Activated B cell treated with CpG ODN at 0.5 μM for 24 hours (primary cell): ENCODE data around the gene LSM14B. TPM values are rescaled to one million over a fixed set of nuclear protein-coding genes. Genes with fewer than 3 reads are reported as not detected.
"Not testable (repeated sequence)": the region's sequence is repeated elsewhere in the genome, so short reads cannot be mapped to it uniquely, and the experiment has no call there.

Source experiments
- ATAC-seq: fragments of 200-7000 bp; cut with Tn5 transposase; one replicate; pipeline ENCODE4 v1.10.0; 2021; ENCODE audit warnings: low read depth, mild to moderate bottlenecking, moderate library complexity
- CTCF ChIA-PET: fragments of 350-600 bp; sonication (Branson Sonifier 250); formaldehyde crosslinking; loops from one replicate; lab custom pipeline; 2021; ENCODE audit warnings: antibody characterized with exemption; lab: Charles Lee
- POLR2A ChIA-PET: fragments of 350-600 bp; sonication (Branson Sonifier 250); formaldehyde crosslinking; loops from one replicate; lab custom pipeline; 2021; ENCODE audit warnings: antibody characterized with exemption; lab: Charles Lee
- DNase-seq: peaks from one replicate; pipeline ENCODE4 v3.0.0; 2022
- H3K27ac Mint-ChIP-seq: one replicate; pipeline ENCODE4 v1.8.0; 2020; ENCODE audit warnings: mixed read lengths
- H3K27me3 Mint-ChIP-seq: one replicate; pipeline ENCODE4 v1.8.0; 2021; ENCODE audit warnings: mixed read lengths
- H3K36me3 Mint-ChIP-seq: one replicate; pipeline ENCODE4 v1.8.0; 2021; ENCODE audit warnings: low read depth, mixed read lengths
- H3K4me1 Mint-ChIP-seq: one replicate; pipeline ENCODE4 v1.8.0; 2021; ENCODE audit warnings: mixed read lengths
- H3K4me3 Mint-ChIP-seq: one replicate; pipeline ENCODE4 v1.8.0; 2020; ENCODE audit warnings: mild to moderate bottlenecking, mixed read lengths
- H3K9me3 Mint-ChIP-seq: one replicate; pipeline ENCODE4 v1.8.0; 2020; ENCODE audit warnings: mixed read lengths
- CTCF ChIP-seq: fragments of 200-600 bp; IDR thresholded peaks from one replicate; pipeline ENCODE4 v1.8.0; 2022; ENCODE audit warnings: antibody characterized with exemption, mild to moderate bottlenecking
- intact Hi-C: fragments of 100-400 bp; cut with micrococcal nuclease; formaldehyde crosslinking; loops from one replicate; pipeline ENCODE4 v1.15.1; 2024
- total RNA-seq: library from RNA; stranded (reverse); gene quantifications from 2 replicates; pipeline ENCODE4 v1.2.3, GENCODE V29; 2022

The LSM14B gene
- total RNA-seq, 1 donor from 2014 or later, result 36.4 TPM

GRCh38 chr20:62143957-62144825 is 21.9 kb downstream of the LSM14B start:
- Mint-ChIP-seq H3K4me1 (peaks cover 36% of the 10 kb centered on the region), H3K9me3 (no peaks in the 10 kb centered on the region), H3K27ac (peak overlapping the region; percentile 50), H3K4me3 (peak overlapping the region; percentile 81), H3K36me3 (peaks cover 26% of the 10 kb centered on the region), H3K27me3 (no peaks in the 10 kb centered on the region)
- ChIA-PET POLR2A (interaction anchor here (1.4 to 1.6 kb wide), 2 partner anchors 23 to 243 kb away, joined by 3 to 12 read pairs; partner anchors contain the start of genes LSM14B and RPS21), CTCF (interaction anchor here (1.9 kb wide), 1 partner anchor 133 kb away, joined by 5 read pairs; no protein-coding TSS in a partner anchor)
- TF ChIP-seq CTCF, result no peak
- peak; percentile 48 for DNase-seq
- intact Hi-C loops, result loop anchor here (1.0 to 5.0 kb wide), 4 partner anchors 22 to 243 kb away; partner anchors contain the start of genes LSM14B and RPS21
- ATAC-seq, result peak; percentile 6

GRCh38 chr20:62145688-62146018 is 23.4 kb downstream of the LSM14B start:
- DNase-seq, result no peak

GRCh38 chr20:62146019-62146755 is 23.9 kb downstream of the LSM14B start:
- Mint-ChIP-seq H3K36me3 (peaks cover 9% of the 10 kb centered on the region), H3K4me3 (peak overlapping the region; percentile 81), H3K4me1 (peaks cover 25% of the 10 kb centered on the region), H3K27ac (no peak overlapping the region), H3K27me3 (no peaks in the 10 kb centered on the region), H3K9me3 (no peaks in the 10 kb centered on the region)
- POLR2A ChIA-PET, result interaction anchor here (0.8 kb wide), 1 partner anchor 80 kb away, joined by 3 read pairs; no protein-coding TSS in a partner anchor
- intact Hi-C loops, result no loop called here
- CTCF ChIA-PET, result no interaction called here
- DNase-seq (no peak), ATAC-seq (no peak)
- TF ChIP-seq CTCF, result no peak

More at GRCh38 chr20:62145688-62146018, 23.4 kb downstream of the LSM14B start:
- Mint-ChIP-seq H3K36me3 (peaks cover 12% of the 10 kb centered on the region), H3K4me3 (peak overlapping the region; percentile 81), H3K27me3 (no peaks in the 10 kb centered on the region), H3K27ac (no peak overlapping the region), H3K9me3 (no peaks in the 10 kb centered on the region), H3K4me1 (peaks cover 31% of the 10 kb centered on the region)
- TF ChIP-seq CTCF, result no peak
- intact Hi-C loops, result no loop called here
- CTCF ChIA-PET, result no interaction called here
- POLR2A ChIA-PET, result interaction anchor here (0.8 kb wide), 1 partner anchor 79 kb away, joined by 3 read pairs; no protein-coding TSS in a partner anchor
- ATAC-seq, result no peak

DNA sequence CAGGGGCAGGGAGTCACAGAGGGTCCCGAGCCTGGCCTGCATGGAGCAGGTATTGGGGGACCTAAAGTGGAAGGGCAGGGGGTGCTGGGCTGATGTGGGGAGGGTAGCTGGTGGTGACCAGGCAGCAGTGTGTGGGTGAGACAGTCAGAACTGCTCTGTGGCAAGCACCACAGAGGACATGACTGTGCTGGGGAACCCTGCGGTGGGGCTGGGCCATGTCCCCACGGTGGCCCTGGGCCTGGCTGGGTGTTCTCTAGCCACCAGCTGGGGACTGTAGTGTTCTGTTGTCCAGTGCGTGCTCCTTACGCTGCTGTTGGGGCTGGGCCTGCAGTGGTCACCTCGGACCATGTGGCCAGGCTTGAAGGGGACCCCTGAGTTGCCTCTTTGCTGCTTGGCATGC is 24.9 kb downstream of the LSM14B start:
- ChIA-PET POLR2A (no interaction called here), CTCF (no interaction called here)
- no peak overlapping the region for H3K27ac Mint-ChIP-seq
- H3K27me3 Mint-ChIP-seq, result no peaks in the 10 kb centered on the region
- TF ChIP-seq CTCF, result no peak
- intact Hi-C loops, result no loop called here
- peaks cover 16% of the 10 kb centered on the region for H3K4me1 Mint-ChIP-seq
- DNase-seq (no peak), ATAC-seq (no peak)
- H3K36me3 Mint-ChIP-seq, result peaks cover 2% of the 10 kb centered on the region
- H3K4me3 Mint-ChIP-seq, result no peak overlapping the region
- no peaks in the 10 kb centered on the region for H3K9me3 Mint-ChIP-seq

DNA sequence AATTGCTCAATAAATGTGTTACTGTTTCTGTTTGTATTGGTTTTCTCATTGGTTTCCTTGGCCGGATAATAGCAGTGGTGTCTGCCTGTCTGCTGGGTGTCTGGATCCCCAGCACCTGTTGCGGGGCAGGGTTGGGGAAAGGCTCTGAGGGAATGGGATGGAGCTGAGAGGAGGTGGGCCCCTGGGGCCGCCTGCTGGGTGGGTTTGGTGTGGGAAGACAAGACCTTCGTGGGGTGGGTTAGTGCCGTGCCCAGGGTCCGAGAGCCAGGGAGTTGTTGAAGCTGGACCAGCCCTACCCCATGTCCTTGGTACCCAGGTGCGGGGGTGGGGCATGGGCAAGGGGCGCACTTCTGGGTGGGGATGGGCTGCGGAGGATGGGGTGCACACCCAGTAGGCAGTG is 25.3 kb downstream of the LSM14B start:
- no peak for TF ChIP-seq CTCF
- ATAC-seq (no peak), DNase-seq (no peak)
- intact Hi-C loops, result no loop called here
- Mint-ChIP-seq H3K36me3 (no peaks in the 10 kb centered on the region), H3K27me3 (no peaks in the 10 kb centered on the region), H3K4me3 (no peak overlapping the region), H3K27ac (no peak overlapping the region), H3K4me1 (peaks cover 13% of the 10 kb centered on the region), H3K9me3 (no peaks in the 10 kb centered on the region)
- ChIA-PET POLR2A (no interaction called here), CTCF (no interaction called here)

GRCh38 chr20:62148383-62148782 is 26.1 kb downstream of the LSM14B start:
- H3K36me3 Mint-ChIP-seq, H3K4me3 Mint-ChIP-seq, DNase-seq, H3K27me3 Mint-ChIP-seq, POLR2A ChIA-PET, H3K9me3 Mint-ChIP-seq, CTCF ChIA-PET, H3K27ac Mint-ChIP-seq, ATAC-seq, intact Hi-C loops: not testable (repeated sequence)
- peaks cover 13% of the 10 kb centered on the region for H3K4me1 Mint-ChIP-seq
